GM12874 (cell line): ENCODE data around the gene GREM1.

Source experiments
- CTCF ChIP-seq: IDR thresholded peaks from 2 replicates; pipeline ENCODE4 v1.5.1; 2011; ENCODE audit warnings: low read depth, mild to moderate bottlenecking, control low read depth, low read length, moderate library complexity; ENCODE audit not compliant: insufficient read depth

Gene GREM1

GRCh38 chr15:32735989-32736700 is 18.3 kb downstream of the GREM1 start:
- TF ChIP-seq CTCF = no peak

- TF ChIP-seq CTCF = no peak
Measured at GRCh38 chr15:32736701-32737061, 18.9 kb downstream of the GREM1 start.

- TF ChIP-seq CTCF = no peak
Measured at GRCh38 chr15:32737304-32737703, 19.5 kb downstream of the GREM1 start.

GRCh38 chr15:32738666-32739065 is 20.9 kb downstream of the GREM1 start:
- TF ChIP-seq CTCF = no peak

- no peak for TF ChIP-seq CTCF
Measured at GRCh38 chr15:32739522-32740063, 21.8 kb downstream of the GREM1 start.

GRCh38 chr15:32743411-32744140 is 25.8 kb downstream of the GREM1 start:
- TF ChIP-seq CTCF = no peak

GRCh38 chr15:32746116-32746857 is 28.5 kb downstream of the GREM1 start:
- TF ChIP-seq CTCF = no peak
